ENCODE results near the gene LRMDA. TPM values are rescaled to one million over a fixed set of nuclear protein-coding genes. Genes with fewer than 3 reads are reported as not detected.

Gene LRMDA
- total RNA-seq, 1 donor from 2014 or later: 19.4 TPM

GRCh38 chr10:75861582-75861981 is 430.2 kb downstream of the LRMDA start:
- Mint-ChIP-seq H3K27me3 (ENCODE audit: unreplicated experiment) (no peaks in the 10 kb centered on the region), H3K4me1 (ENCODE audit: unreplicated experiment) (peaks cover 8% of the 10 kb centered on the region), H3K4me3 (ENCODE audit: unreplicated experiment) (no peak overlapping the region), H3K9me3 (ENCODE audit: unreplicated experiment) (no peaks in the 10 kb centered on the region), H3K27ac (ENCODE audit: unreplicated experiment) (no peak overlapping the region), H3K36me3 (ENCODE audit: low read depth, unreplicated experiment) (no peaks in the 10 kb centered on the region)
- no peak for DNase-seq (ENCODE audit: low spot score)
- no peak for TF ChIP-seq CTCF (IDR thresholded peaks at IDR 0.05; ENCODE audit: unreplicated experiment)

- no peaks in the 10 kb centered on the region for H3K36me3 Mint-ChIP-seq (ENCODE audit: low read depth, unreplicated experiment)
- H3K9me3 Mint-ChIP-seq (ENCODE audit: unreplicated experiment): no peaks in the 10 kb centered on the region
- no peak for TF ChIP-seq CTCF (IDR thresholded peaks at IDR 0.05; ENCODE audit: unreplicated experiment)
- H3K27me3 Mint-ChIP-seq (ENCODE audit: unreplicated experiment): no peaks in the 10 kb centered on the region
- DNase-seq (ENCODE audit: low spot score): no peak
- H3K27ac Mint-ChIP-seq (ENCODE audit: unreplicated experiment): no peak overlapping the region
- no peak overlapping the region for H3K4me3 Mint-ChIP-seq (ENCODE audit: unreplicated experiment)
- H3K4me1 Mint-ChIP-seq (ENCODE audit: unreplicated experiment): no peaks in the 10 kb centered on the region
Measured at GRCh38 chr10:75862935-75863334, 431.5 kb downstream of the LRMDA start.

GRCh38 chr10:75864717-75865116 is 433.3 kb downstream of the LRMDA start:
- Mint-ChIP-seq H3K36me3 (ENCODE audit: low read depth, unreplicated experiment) (no peaks in the 10 kb centered on the region), H3K4me3 (ENCODE audit: unreplicated experiment) (no peak overlapping the region), H3K27ac (ENCODE audit: unreplicated experiment) (no peak overlapping the region), H3K4me1 (ENCODE audit: unreplicated experiment) (no peaks in the 10 kb centered on the region), H3K27me3 (ENCODE audit: unreplicated experiment) (no peaks in the 10 kb centered on the region), H3K9me3 (ENCODE audit: unreplicated experiment) (no peaks in the 10 kb centered on the region)
- peak; percentile 19 for TF ChIP-seq CTCF (IDR thresholded peaks at IDR 0.05; ENCODE audit: unreplicated experiment)
- no peak for DNase-seq (ENCODE audit: low spot score)

GRCh38 chr10:75865413-75866299 is 434.2 kb downstream of the LRMDA start:
- no peak for TF ChIP-seq CTCF (IDR thresholded peaks at IDR 0.05; ENCODE audit: unreplicated experiment)
- H3K27ac Mint-ChIP-seq (ENCODE audit: unreplicated experiment): no peak overlapping the region
- H3K9me3 Mint-ChIP-seq (ENCODE audit: unreplicated experiment): no peaks in the 10 kb centered on the region
- H3K36me3 Mint-ChIP-seq (ENCODE audit: low read depth, unreplicated experiment): no peaks in the 10 kb centered on the region
- no peaks in the 10 kb centered on the region for H3K27me3 Mint-ChIP-seq (ENCODE audit: unreplicated experiment)
- DNase-seq (ENCODE audit: low spot score): no peak
- H3K4me3 Mint-ChIP-seq (ENCODE audit: unreplicated experiment): no peak overlapping the region
- no peaks in the 10 kb centered on the region for H3K4me1 Mint-ChIP-seq (ENCODE audit: unreplicated experiment)

- Mint-ChIP-seq H3K36me3 (ENCODE audit: low read depth, unreplicated experiment) (no peaks in the 10 kb centered on the region), H3K27ac (ENCODE audit: unreplicated experiment) (no peak overlapping the region), H3K4me1 (ENCODE audit: unreplicated experiment) (no peaks in the 10 kb centered on the region), H3K27me3 (ENCODE audit: unreplicated experiment) (no peaks in the 10 kb centered on the region), H3K4me3 (ENCODE audit: unreplicated experiment) (no peak overlapping the region), H3K9me3 (ENCODE audit: unreplicated experiment) (no peaks in the 10 kb centered on the region)
- no peak for DNase-seq (ENCODE audit: low spot score)
- no peak for TF ChIP-seq CTCF (IDR thresholded peaks at IDR 0.05; ENCODE audit: unreplicated experiment)
Measured at GRCh38 chr10:75866300-75866625, 434.8 kb downstream of the LRMDA start.
